ENCODE measurements around the gene VAMP5. TPM values are rescaled to one million over a fixed set of nuclear protein-coding genes. Genes with fewer than 3 reads are reported as not detected.

VAMP5 gene
- total and polyA plus RNA-seq, 2 experiments from 2014 or later = 0.87 to 7.8 TPM

GRCh38 chr2:85607268-85608215 is 23.3 kb downstream of the VAMP5 start:
- no peaks in the 10 kb centered on the region for H3K27me3 ChIP-seq (ENCODE audit: insufficient read depth)
- peaks cover 23% of the 10 kb centered on the region; the same call in 1 of the 2 replicates for H3F3A ChIP-seq (replicated peaks; ENCODE audit: low read depth)
- Mint-ChIP-seq H3K27ac (no peak overlapping the region; the same call in 1 of the 2 replicates), H3K9me3 (peaks cover 3% of the 10 kb centered on the region; the same call in 1 of the 3 replicates), H3K4me1 (peaks cover 17% of the 10 kb centered on the region), H3K36me3 (ENCODE audit: low read depth) (peaks cover 44% of the 10 kb centered on the region), H3K27me3 (ENCODE audit: insufficient read depth, low read depth, poor library complexity) (peaks cover 13% of the 10 kb centered on the region), H3K4me3 (no peak overlapping the region)
- no peak overlapping the region for H3K4me3 ChIP-seq
- DNase-seq (ENCODE audit: low spot score) (no peak), ATAC-seq (no peak)
- no peak overlapping the region for H2AFZ ChIP-seq
- H3K27ac ChIP-seq (ENCODE audit: low read depth) = 0 out of 2 replicates have a peak overlapping the region, but pooled peaks have one; percentile 66
- H3K79me2 ChIP-seq (replicated peaks; ENCODE audit: insufficient read depth) = peaks cover 37% of the 10 kb centered on the region
- H3K4me2 ChIP-seq = no peak overlapping the region
- peaks cover 34% of the 10 kb centered on the region for H4K20me1 ChIP-seq (replicated peaks; ENCODE audit: insufficient read depth)
- H3K9me2 ChIP-seq (ENCODE audit: insufficient read depth) = no peaks in the 10 kb centered on the region
- peaks cover 6% of the 10 kb centered on the region; the same call in 1 of the 2 replicates for H3K4me1 ChIP-seq (ENCODE audit: insufficient read depth)
- H3K36me3 ChIP-seq (ENCODE audit: insufficient read depth) = 0 out of 2 replicates have a peak, but pooled peaks cover 3% of the 10 kb centered on the region
- no peak for TF ChIP-seq STAT1 (IDR thresholded peaks at IDR 0.05; ENCODE audit: unreplicated experiment)
- TF ChIP-seq JUNB (IDR thresholded peaks at IDR 0.05; ENCODE audit: unreplicated experiment) = no peak
- no peak for TF ChIP-seq REST (IDR thresholded peaks at IDR 0.05; ENCODE audit: unreplicated experiment)
- TF ChIP-seq EZH2phosphoT487 (IDR thresholded peaks at IDR 0.05; ENCODE audit: unreplicated experiment) = no peak
- no peak for TF ChIP-seq POLR2AphosphoS5 (IDR thresholded peaks at IDR 0.05; ENCODE audit: low read depth)
- no peak for TF ChIP-seq CREB1 (CRISPR knock-in tag; IDR thresholded peaks at IDR 0.05; ENCODE audit: low read depth)
- TF ChIP-seq ZNF462 (CRISPR knock-in tag; IDR thresholded peaks at IDR 0.05) = no peak
- no peak for TF ChIP-seq CTCF (conservative IDR thresholded peaks at IDR 0.05; ENCODE audit: low read depth in 2 of 2)
- TF ChIP-seq EZH2 (IDR thresholded peaks at IDR 0.05; ENCODE audit: low read depth, unreplicated experiment) = no peak
- TF ChIP-seq ETS1 (IDR thresholded peaks at IDR 0.05) = no peak
- no peak for TF ChIP-seq ZNF114 (CRISPR knock-in tag; IDR thresholded peaks at IDR 0.05)
- no peak for TF ChIP-seq NANOG (IDR thresholded peaks at IDR 0.05; ENCODE audit: borderline replicate concordance)
- TF ChIP-seq ZNF331 (CRISPR knock-in tag; IDR thresholded peaks at IDR 0.05; ENCODE audit: low read depth) = no peak

Data from GM23338 (cell line).